SK-N-SH (cell line): ENCODE data around the gene CNGA1. TPM values are rescaled to one million over a fixed set of nuclear protein-coding genes. Genes with fewer than 3 reads are reported as not detected.
A peak's percentile ranks its signal among the peaks of the same experiment; 100 is the strongest.

Experiments used
- CTCF ChIA-PET: fragments of 300-600, 350-600 bp; formaldehyde crosslinking; extraction: SDS; loops from one replicate; lab custom pipeline; 2021; lab: Yijun Ruan, JAX
- POLR2A ChIA-PET: fragments of 350-600 bp; sonication (Branson Sonifier 250); formaldehyde crosslinking; extraction: SDS; loops from one replicate; lab custom pipeline; 2020; ENCODE audit warnings: antibody characterized with exemption, inconsistent platforms; lab: Yijun Ruan, JAX
- DNase-seq: peaks from one replicate; pipeline ENCODE4 v3.0.0; 2012
- H2AFZ ChIP-seq: fragments of 200-600 bp; sonication (generic); 2 replicates; pipeline ENCODE4 v1.8.1; 2016; ENCODE audit warnings: antibody characterized with exemption, mild to moderate bottlenecking, low read depth
- H3F3A ChIP-seq: fragments of 200-600 bp; sonication (generic); replicated peaks from 2 replicates; pipeline ENCODE3; 2016; ENCODE audit warnings: antibody characterized with exemption, mild to moderate bottlenecking; ENCODE audit not compliant: insufficient read depth
- H3K27ac ChIP-seq, 2 experiments: fragments of 200-500 bp in 1 of 2; fragments of 200-600 bp in 1 of 2; sonication (Bioruptor generic) in 1 of 2; sonication (generic), shearing (Covaris generic) in 1 of 2; 2 replicates each; pipeline versions ENCODE4 v1.5.1 to v1.6.1; 2014 to 2016; ENCODE audit warnings: low read depth in 2 of 2, inconsistent platforms in 1 of 2, low read length in 1 of 2, mild to moderate bottlenecking in 1 of 2, mixed read lengths in 1 of 2
- H3K27me3 ChIP-seq: fragments of 200-600 bp; sonication (generic), shearing (Covaris generic); 2 replicates; pipeline ENCODE4 v1.6.1; 2016; ENCODE audit warnings: mixed run types; ENCODE audit not compliant: insufficient read depth
- H3K36me3 ChIP-seq, 2 experiments: fragments of 200-500 bp in 1 of 2; fragments of 200-600 bp in 1 of 2; sonication (Bioruptor generic) in 1 of 2; sonication (generic) in 1 of 2; replicated peaks in 1 of 2; 2 replicates each; pipeline versions ENCODE3 to v1.5.1; 2014 to 2016; ENCODE audit warnings: low read length in 1 of 2, mild to moderate bottlenecking in 1 of 2; ENCODE audit not compliant: insufficient read depth in 2 of 2, control insufficient read depth in 1 of 2
- H3K4me1 ChIP-seq, 2 experiments: fragments of 200-500 bp in 1 of 2; fragments of 200-600 bp in 1 of 2; sonication (Bioruptor generic) in 1 of 2; sonication (generic), shearing (Covaris generic) in 1 of 2; 2 replicates each; pipeline versions ENCODE4 v1.5.1 to v1.6.1; 2014 to 2016; ENCODE audit warnings: low read depth in 1 of 2, low read length in 1 of 2, mixed run types in 1 of 2; ENCODE audit not compliant: insufficient read depth in 2 of 2, control insufficient read depth in 1 of 2
- H3K4me2 ChIP-seq: fragments of 200-600 bp; sonication (generic), shearing (Covaris generic); 2 replicates; pipeline ENCODE4 v1.6.1; 2017; ENCODE audit warnings: mixed run types
- H3K4me3 ChIP-seq, 2 experiments: fragments of 200-500 bp in 1 of 2; fragments of 200-600 bp in 1 of 2; sonication (Bioruptor generic) in 1 of 2; sonication (generic), shearing (Covaris generic) in 1 of 2; 2 replicates each; pipeline versions ENCODE4 v1.5.1 to v1.8.1; 2014 to 2016; ENCODE audit warnings: low read depth in 2 of 2, inconsistent platforms in 1 of 2, low read length in 1 of 2, mild to moderate bottlenecking in 1 of 2, mixed read lengths in 1 of 2, moderate library complexity in 1 of 2
- H3K79me2 ChIP-seq: fragments of 200-600 bp; sonication (generic); 2 replicates; pipeline ENCODE4 v1.8.1; 2017; ENCODE audit warnings: mild to moderate bottlenecking; ENCODE audit not compliant: insufficient read depth
- H3K9ac ChIP-seq: fragments of 200-600 bp; sonication (generic); 2 replicates; pipeline ENCODE4 v1.6.1; 2017; ENCODE audit warnings: mixed run types
- H3K9me2 ChIP-seq: fragments of 200-600 bp; sonication (generic); 2 replicates; pipeline ENCODE4 v1.6.1; 2017; ENCODE audit warnings: mixed run types
- H3K9me3 ChIP-seq: fragments of 200-600 bp; sonication (generic); 2 replicates; pipeline ENCODE4 v1.6.1; 2017; ENCODE audit warnings: mixed run types, mild to moderate bottlenecking, moderate library complexity
- H4K20me1 ChIP-seq: fragments of 200-600 bp; sonication (generic); 2 replicates; pipeline ENCODE4 v1.6.1; 2017; ENCODE audit warnings: mild to moderate bottlenecking, mixed run types; ENCODE audit not compliant: insufficient read depth
- FOXM1 ChIP-seq: IDR thresholded peaks from 2 replicates; pipeline ENCODE4 v1.4.0; 2012; ENCODE audit warnings: low read depth, mild to moderate bottlenecking
- IRF3 ChIP-seq: fragments of 150-350 bp; IDR thresholded peaks from 2 replicates; pipeline ENCODE4 v1.6.1; 2016; ENCODE audit warnings: mild to moderate bottlenecking, low read depth, low read length
- MEF2A ChIP-seq: IDR thresholded peaks from 2 replicates; pipeline ENCODE4 v1.4.0; 2012; ENCODE audit warnings: low read depth, borderline replicate concordance
- NFIC ChIP-seq: IDR thresholded peaks from 2 replicates; pipeline ENCODE4 v1.4.0; 2012; ENCODE audit warnings: borderline replicate concordance
- POLR2AphosphoS5 ChIP-seq: IDR thresholded peaks from 2 replicates; pipeline ENCODE4 v1.6.1; 2012; ENCODE audit warnings: low read depth, low read length
- RAD21 ChIP-seq: IDR thresholded peaks from 2 replicates; pipeline ENCODE4 v1.6.1; 2012; ENCODE audit warnings: mild to moderate bottlenecking, low read length
- RCOR1 ChIP-seq: fragments of 150-350 bp; IDR thresholded peaks from 2 replicates; pipeline ENCODE4 v1.6.1; 2017; ENCODE audit warnings: antibody characterized with exemption, low read length
- REST ChIP-seq: IDR thresholded peaks from 2 replicates; pipeline ENCODE4 v1.6.1; 2012; ENCODE audit warnings: mild to moderate bottlenecking, low read depth, low read length, moderate library complexity
- RXRA ChIP-seq: IDR thresholded peaks from 2 replicates; pipeline ENCODE4 v1.4.0; 2012; ENCODE audit warnings: low read depth, mild to moderate bottlenecking, borderline replicate concordance
- TAF1 ChIP-seq: IDR thresholded peaks from 2 replicates; pipeline ENCODE4 v1.6.1; 2012; ENCODE audit warnings: low read depth, mild to moderate bottlenecking, low read length, moderate library complexity, borderline replicate concordance
- USF2 ChIP-seq: fragments of 150-350 bp; IDR thresholded peaks from 2 replicates; pipeline ENCODE4 v1.6.1; 2017; ENCODE audit warnings: antibody characterized with exemption, low read length, low read depth, borderline replicate concordance
- YY1 ChIP-seq: IDR thresholded peaks from 2 replicates; pipeline ENCODE4 v1.4.0; 2012; ENCODE audit warnings: low read depth, mild to moderate bottlenecking
- ZBTB33 ChIP-seq: IDR thresholded peaks from 2 replicates; pipeline ENCODE4 v1.4.0; 2012; ENCODE audit warnings: low read depth, borderline replicate concordance
- WGBS: methylation state at CpG from one replicate; pipeline ENCODE4 v1.1.6; 2017; ENCODE audit warnings: low lambda C conversion rate; 5-methylcytosine and 5-hydroxymethylcytosine counted together
- polyA plus RNA-seq, 3 experiments: library from polyadenylated mRNA; depleted of rRNA; stranded (reverse); fragments of >200 nt; gene quantifications; 2 replicates each; pipeline ENCODE4 v1.2.3, GENCODE V29; 2012

CNGA1 gene
- polyA plus RNA-seq, 1 of the 3 experiments (the other 2 are of a cell fraction), result 0.23 TPM

GRCh38 chr4:48016141-48017107, at the start of gene CNGA1, which contains the start of gene NIPAL1 (continued):
- TF ChIP-seq FOXM1 (no peak), RCOR1 (no peak), TAF1 (0 out of 2 replicates have a peak, but pooled peaks have one; percentile 1), ZBTB33 (no peak)

- H3K9me2 ChIP-seq, result no peaks in the 10 kb centered on the region
- no peak overlapping the region for H3K9ac ChIP-seq
- H3K27me3 ChIP-seq, result no peaks in the 10 kb centered on the region
- POLR2A ChIA-PET, result interaction anchor here (0.7 kb wide), 1 partner anchor 356 kb away, joined by 3 read pairs; no protein-coding TSS in a partner anchor
- H3K27ac ChIP-seq, result no peak overlapping the region
- H3F3A ChIP-seq, result no peaks in the 10 kb centered on the region
- no peak overlapping the region for H3K4me2 ChIP-seq
- no peaks in the 10 kb centered on the region for H3K36me3 ChIP-seq
- no peak overlapping the region for H2AFZ ChIP-seq
- 94% methylated on average over 1 of the region's 1 CpG for WGBS
- DNase-seq, result no peak
- no peak overlapping the region for H3K4me3 ChIP-seq
- no peaks in the 10 kb centered on the region for H3K4me1 ChIP-seq
- no peaks in the 10 kb centered on the region for H3K9me3 ChIP-seq
- no peaks in the 10 kb centered on the region for H3K79me2 ChIP-seq
- TF ChIP-seq MEF2A, result no peak
- TF ChIP-seq RXRA, result no peak
- no peak for TF ChIP-seq REST
- no peak for TF ChIP-seq NFIC
- TF ChIP-seq YY1, result no peak
- TF ChIP-seq POLR2AphosphoS5, result no peak
- no peak for TF ChIP-seq IRF3
- no peak for TF ChIP-seq USF2
- TF ChIP-seq RAD21, result no peak
- CTCF ChIA-PET, result interaction anchor here (1.6 kb wide), 1 partner anchor 22 kb away, joined by 6 read pairs; no protein-coding TSS in a partner anchor
- H4K20me1 ChIP-seq, result no peaks in the 10 kb centered on the region
Measured at GRCh38 chr4:48065587-48066052, 49.1 kb upstream of the CNGA1 start.
